Skeletal muscle satellite cell (primary cell): ENCODE measurements around the gene SVEP1. TPM values are rescaled to one million over a fixed set of nuclear protein-coding genes. Genes with fewer than 3 reads are reported as not detected.
"Not testable (repeated sequence)": the region's sequence is repeated elsewhere in the genome, so short reads cannot be mapped to it uniquely, and the experiment has no call there.

Experiments
- H3K27me3 ChIP-seq: 2 replicates; pipeline ENCODE4 v1.7.0; 2013; ENCODE audit warnings: low read length; ENCODE audit not compliant: control insufficient read depth, insufficient read depth
- H3K36me3 ChIP-seq: 2 replicates; pipeline ENCODE4 v1.7.0; 2013; ENCODE audit warnings: mild to moderate bottlenecking, control low read depth, low read length; ENCODE audit not compliant: insufficient read depth
- H3K4me1 ChIP-seq: 2 replicates; pipeline ENCODE4 v1.7.0; 2013; ENCODE audit warnings: low read length; ENCODE audit not compliant: control insufficient read depth, insufficient read depth
- H3K4me2 ChIP-seq: 2 replicates; pipeline ENCODE4 v1.7.0; 2013; ENCODE audit warnings: mild to moderate bottlenecking, low read length
- H3K4me3 ChIP-seq: 2 replicates; pipeline ENCODE4 v1.7.0; 2013; ENCODE audit warnings: low read length
- H3K9ac ChIP-seq: 2 replicates; pipeline ENCODE4 v1.7.0; 2013; ENCODE audit warnings: mild to moderate bottlenecking, low read depth, low read length, moderate library complexity
- H3K9me3 ChIP-seq: replicated peaks from 2 replicates; pipeline ENCODE4 v1.7.0; 2013; ENCODE audit warnings: mild to moderate bottlenecking, control low read depth, low read length
- total RNA-seq: library from RNA; depleted of rRNA; stranded (reverse); fragments of >200 nt; gene quantifications from 2 replicates; pipeline ENCODE4 v1.2.3, GENCODE V29; 2012; rRNA removed

The SVEP1 gene
- total RNA-seq = 17.3 and 24.3 TPM in 2 replicates

GRCh38 chr9:110579034-110579861 lies at the start of gene SVEP1:
Gene SVEP1, minus strand, starts transcription at chr9:110579741. Its CDS starts 198 bp downstream, at chr9:110579543.
- Histone ChIP-seq H3K36me3 (no peaks in the 10 kb centered on the region), H3K27me3 (no peaks in the 10 kb centered on the region), H3K4me3 (peak within 1 kb of the TSS; percentile 77), H3K4me2 (peak within 1 kb of the TSS; percentile 93), H3K9me3 (no peaks in the 10 kb centered on the region), H3K9ac (peak within 1 kb of the TSS; percentile 83), H3K4me1 (peaks cover 37% of the 10 kb centered on the region)

GRCh38 chr9:110626101-110626829 lies 46.7 kb upstream of the SVEP1 start:
- Histone ChIP-seq H3K9me3 (no peaks in the 10 kb centered on the region), H3K4me1 (peaks cover 14% of the 10 kb centered on the region), H3K36me3 (no peaks in the 10 kb centered on the region), H3K4me2 (peak overlapping the region; percentile 55), H3K9ac (no peak overlapping the region), H3K4me3 (no peak overlapping the region), H3K27me3 (no peaks in the 10 kb centered on the region)

GRCh38 chr9:110623462-110624025 lies 44.0 kb upstream of the SVEP1 start:
- Histone ChIP-seq H3K9ac (no peak overlapping the region), H3K9me3 (no peaks in the 10 kb centered on the region), H3K27me3 (no peaks in the 10 kb centered on the region), H3K4me3 (no peak overlapping the region), H3K4me1 (peaks cover 14% of the 10 kb centered on the region), H3K4me2 (no peak overlapping the region), H3K36me3 (no peaks in the 10 kb centered on the region)

- no peak overlapping the region for H3K9ac ChIP-seq
- peaks cover 14% of the 10 kb centered on the region for H3K4me1 ChIP-seq
- no peak overlapping the region for H3K4me2 ChIP-seq
- H3K9me3 ChIP-seq = no peaks in the 10 kb centered on the region
- no peaks in the 10 kb centered on the region for H3K27me3 ChIP-seq
- H3K36me3 ChIP-seq = no peaks in the 10 kb centered on the region
- H3K4me3 ChIP-seq = no peak overlapping the region
These were observed 42.8 kb upstream of the SVEP1 start for GRCh38 chr9:110622368-110622767.

- Histone ChIP-seq H3K9me3 (no peaks in the 10 kb centered on the region), H3K27me3 (no peaks in the 10 kb centered on the region), H3K36me3 (no peaks in the 10 kb centered on the region), H3K4me2 (no peak overlapping the region), H3K9ac (no peak overlapping the region), H3K4me1 (no peaks in the 10 kb centered on the region), H3K4me3 (no peak overlapping the region)
These were observed 41.2 kb upstream of the SVEP1 start for GRCh38 chr9:110620726-110621125.

GRCh38 chr9:110619831-110620230 lies 40.3 kb upstream of the SVEP1 start:
- H3K4me2 ChIP-seq = no peak overlapping the region
- H3K4me1 ChIP-seq = no peaks in the 10 kb centered on the region
- no peaks in the 10 kb centered on the region for H3K36me3 ChIP-seq
- no peak overlapping the region for H3K9ac ChIP-seq
- H3K27me3 ChIP-seq = no peaks in the 10 kb centered on the region
- no peaks in the 10 kb centered on the region for H3K9me3 ChIP-seq
- H3K4me3 ChIP-seq = no peak overlapping the region

GRCh38 chr9:110615498-110615897 lies 36.0 kb upstream of the SVEP1 start:
- Histone ChIP-seq H3K36me3 (no peaks in the 10 kb centered on the region), H3K4me2 (no peak overlapping the region), H3K9ac (no peak overlapping the region), H3K27me3 (no peaks in the 10 kb centered on the region), H3K4me3 (no peak overlapping the region), H3K4me1 (no peaks in the 10 kb centered on the region), H3K9me3 (no peaks in the 10 kb centered on the region)

GRCh38 chr9:110614576-110614975 lies 35.0 kb upstream of the SVEP1 start:
- not testable (repeated sequence) for H3K4me2 ChIP-seq, H3K36me3 ChIP-seq, H3K27me3 ChIP-seq, H3K9ac ChIP-seq, H3K4me1 ChIP-seq, H3K4me3 ChIP-seq, H3K9me3 ChIP-seq

- Histone ChIP-seq H3K4me2 (peak overlapping the region; percentile 13), H3K27me3 (no peaks in the 10 kb centered on the region), H3K4me3 (no peak overlapping the region), H3K36me3 (no peaks in the 10 kb centered on the region), H3K9me3 (no peaks in the 10 kb centered on the region), H3K4me1 (peaks cover 3% of the 10 kb centered on the region), H3K9ac (no peak overlapping the region)
These were observed 26.7 kb upstream of the SVEP1 start for GRCh38 chr9:110606179-110606790.

- peaks cover 3% of the 10 kb centered on the region for H3K4me1 ChIP-seq
- no peak overlapping the region for H3K4me3 ChIP-seq
- no peaks in the 10 kb centered on the region for H3K27me3 ChIP-seq
- H3K36me3 ChIP-seq = no peaks in the 10 kb centered on the region
- H3K4me2 ChIP-seq = no peak overlapping the region
- no peak overlapping the region for H3K9ac ChIP-seq
- no peaks in the 10 kb centered on the region for H3K9me3 ChIP-seq
These were observed 26.0 kb upstream of the SVEP1 start for GRCh38 chr9:110605565-110605964.

GRCh38 chr9:110604171-110604601 lies 24.6 kb upstream of the SVEP1 start:
- Histone ChIP-seq H3K4me2 (no peak overlapping the region), H3K27me3 (no peaks in the 10 kb centered on the region), H3K9ac (no peak overlapping the region), H3K9me3 (no peaks in the 10 kb centered on the region), H3K36me3 (no peaks in the 10 kb centered on the region), H3K4me1 (peaks cover 3% of the 10 kb centered on the region), H3K4me3 (no peak overlapping the region)
